GM18861 (cell line): ENCODE data around the gene RNF220.
"Not testable (repeated sequence)": the region's sequence is repeated elsewhere in the genome, so short reads cannot be mapped to it uniquely, and the experiment has no call there.

ENCODE experiments used
- ATAC-seq: cut with Tn5 transposase; IDR thresholded peaks from one replicate; pipeline ENCODE4 v1.9.1; 2021; ENCODE audit not compliant: unreplicated experiment

The RNF220 gene

DNA sequence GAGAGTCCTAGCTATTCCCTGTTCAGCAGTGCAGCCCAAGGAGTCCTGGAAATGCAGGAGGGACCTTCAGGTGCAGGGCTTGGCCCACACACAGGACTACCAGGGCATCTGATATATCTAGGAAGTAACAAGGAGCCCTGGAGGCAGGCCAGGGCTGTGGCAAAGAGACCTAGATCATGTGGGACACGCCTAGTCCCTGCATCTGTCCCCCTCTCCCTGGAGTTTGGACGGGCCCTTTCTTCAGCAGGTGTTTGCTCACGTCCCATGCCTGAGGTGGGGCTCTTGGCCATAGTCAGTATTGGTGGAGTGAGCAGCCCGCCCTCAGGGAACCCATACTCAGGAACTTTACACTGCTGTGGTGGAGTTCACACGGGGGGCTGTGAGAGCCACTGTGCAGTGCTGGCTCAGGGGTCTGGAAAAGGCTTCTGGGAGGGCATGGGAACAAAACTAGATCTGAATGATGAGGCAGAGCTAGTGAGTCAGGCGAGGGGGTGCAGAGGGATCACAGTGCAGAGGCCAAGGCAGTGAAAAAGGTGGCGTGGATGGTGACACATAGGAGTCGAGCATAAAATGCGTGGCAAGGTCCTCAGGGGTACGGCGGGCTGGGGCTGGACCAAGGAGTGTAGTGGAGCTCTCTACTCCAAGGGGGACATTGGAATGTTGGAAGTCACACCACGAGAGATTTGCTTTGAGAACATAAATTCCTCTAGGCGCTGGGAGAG is 243.6 kb downstream of the RNF220 start:
- no peak for ATAC-seq

- no peak for ATAC-seq
Measured at GRCh38 chr1:44649788-44650158, 244.7 kb downstream of the RNF220 start.

DNA sequence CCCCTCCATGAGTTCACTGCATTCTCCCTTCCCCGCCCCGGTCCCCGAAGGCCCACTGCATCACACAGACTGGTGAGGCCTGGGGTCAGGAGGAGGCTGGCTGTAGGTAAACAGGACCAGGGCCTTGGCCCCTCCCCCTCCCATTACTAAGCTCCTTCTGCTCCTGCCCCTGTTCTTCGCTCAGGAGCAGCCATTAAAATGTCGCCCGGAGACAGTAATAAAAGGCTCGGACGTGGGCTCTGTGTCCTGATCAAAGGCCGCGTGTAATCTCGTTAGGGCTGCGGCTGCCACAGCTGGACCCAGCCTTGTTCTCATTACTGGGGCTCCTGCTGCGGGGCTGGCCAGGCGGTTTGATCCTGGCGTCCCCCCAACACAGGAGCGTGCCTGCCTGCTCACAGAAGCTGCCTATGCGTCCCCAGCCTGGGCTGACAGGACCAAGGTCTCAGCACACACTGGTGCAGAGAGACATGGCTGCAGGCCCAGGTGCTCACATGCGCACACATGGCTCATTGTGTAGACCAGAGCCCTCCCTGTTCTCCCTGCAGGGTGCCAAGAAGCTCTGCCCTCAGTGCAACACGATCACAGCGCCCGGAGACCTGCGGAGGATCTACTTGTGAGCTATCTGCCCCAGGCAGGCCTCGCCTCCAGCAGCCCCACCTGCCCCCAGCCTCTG is 245.2 kb downstream of the RNF220 start:
- ATAC-seq = no peak

DNA sequence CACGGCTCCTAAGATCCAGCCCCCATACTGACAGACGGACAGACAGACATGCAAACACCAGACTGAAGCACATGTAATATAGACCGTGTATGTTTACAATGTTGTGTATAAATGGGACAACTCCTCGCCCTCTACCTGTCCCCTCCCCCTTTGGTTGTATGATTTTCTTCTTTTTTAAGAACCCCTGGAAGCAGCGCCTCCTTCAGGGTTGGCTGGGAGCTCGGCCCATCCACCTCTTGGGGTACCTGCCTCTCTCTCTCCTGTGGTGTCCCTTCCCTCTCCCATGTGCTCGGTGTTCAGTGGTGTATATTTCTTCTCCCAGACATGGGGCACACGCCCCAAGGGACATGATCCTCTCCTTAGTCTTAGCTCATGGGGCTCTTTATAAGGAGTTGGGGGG is 246.0 kb downstream of the RNF220 start:
- ATAC-seq = no peak

GRCh38 chr1:44652445-44653106 is 247.5 kb downstream of the RNF220 start:
- no peak for ATAC-seq

GRCh38 chr1:44653107-44653964 is 248.3 kb downstream of the RNF220 start:
- ATAC-seq = no peak

DNA sequence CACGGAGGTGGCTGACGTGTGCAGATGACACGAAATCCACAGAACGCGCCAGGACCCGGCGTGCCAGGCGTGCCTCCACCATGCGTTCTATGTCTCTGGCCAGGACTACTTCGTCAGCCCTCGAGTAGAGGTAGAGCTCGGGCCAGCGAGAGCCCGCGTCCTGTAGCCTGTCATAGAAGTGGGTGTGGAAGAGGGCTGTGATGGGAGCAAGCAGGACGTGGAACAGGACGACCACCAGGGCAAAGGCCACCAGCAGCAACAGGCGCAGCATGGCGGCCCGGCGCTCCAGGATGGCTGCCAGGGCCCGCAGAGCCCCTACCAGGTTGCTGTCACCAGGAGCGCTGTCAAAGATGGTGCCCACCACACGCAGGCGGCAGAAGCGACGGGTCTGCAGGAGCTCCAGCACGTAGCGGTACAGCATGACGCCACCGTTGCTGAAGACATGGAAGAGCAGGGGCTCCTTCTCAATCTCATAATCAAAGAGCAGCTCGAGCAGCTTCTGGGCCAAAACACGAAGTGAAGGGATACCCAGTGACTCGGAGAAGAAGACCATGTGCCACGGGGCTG is 249.6 kb downstream of the RNF220 start:
- ATAC-seq = no peak

DNA sequence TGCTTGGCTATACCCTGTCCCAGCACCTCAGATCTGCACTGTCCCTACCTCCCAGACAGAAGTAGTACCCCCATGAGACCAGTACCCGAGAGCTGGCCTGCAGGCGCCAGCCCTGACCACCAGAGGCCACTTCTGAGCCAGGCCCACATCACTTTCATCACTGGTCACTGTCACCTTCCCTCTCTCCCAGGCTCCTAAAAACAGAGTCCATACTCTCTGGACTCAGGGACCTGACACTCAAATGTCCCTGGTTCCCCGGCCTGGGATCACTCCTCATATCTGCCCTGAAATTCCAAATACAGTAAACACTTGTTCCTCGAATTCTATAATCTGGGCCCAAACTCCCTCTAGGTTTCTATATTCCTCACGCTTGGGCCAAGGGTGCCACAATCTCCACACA is 250.6 kb downstream of the RNF220 start:
- ATAC-seq = no peak

GRCh38 chr1:44659566-44659965 is 254.5 kb downstream of the RNF220 start:
- no peak for ATAC-seq

- ATAC-seq = no peak
Measured at GRCh38 chr1:44660176-44660575, 255.1 kb downstream of the RNF220 start.

DNA sequence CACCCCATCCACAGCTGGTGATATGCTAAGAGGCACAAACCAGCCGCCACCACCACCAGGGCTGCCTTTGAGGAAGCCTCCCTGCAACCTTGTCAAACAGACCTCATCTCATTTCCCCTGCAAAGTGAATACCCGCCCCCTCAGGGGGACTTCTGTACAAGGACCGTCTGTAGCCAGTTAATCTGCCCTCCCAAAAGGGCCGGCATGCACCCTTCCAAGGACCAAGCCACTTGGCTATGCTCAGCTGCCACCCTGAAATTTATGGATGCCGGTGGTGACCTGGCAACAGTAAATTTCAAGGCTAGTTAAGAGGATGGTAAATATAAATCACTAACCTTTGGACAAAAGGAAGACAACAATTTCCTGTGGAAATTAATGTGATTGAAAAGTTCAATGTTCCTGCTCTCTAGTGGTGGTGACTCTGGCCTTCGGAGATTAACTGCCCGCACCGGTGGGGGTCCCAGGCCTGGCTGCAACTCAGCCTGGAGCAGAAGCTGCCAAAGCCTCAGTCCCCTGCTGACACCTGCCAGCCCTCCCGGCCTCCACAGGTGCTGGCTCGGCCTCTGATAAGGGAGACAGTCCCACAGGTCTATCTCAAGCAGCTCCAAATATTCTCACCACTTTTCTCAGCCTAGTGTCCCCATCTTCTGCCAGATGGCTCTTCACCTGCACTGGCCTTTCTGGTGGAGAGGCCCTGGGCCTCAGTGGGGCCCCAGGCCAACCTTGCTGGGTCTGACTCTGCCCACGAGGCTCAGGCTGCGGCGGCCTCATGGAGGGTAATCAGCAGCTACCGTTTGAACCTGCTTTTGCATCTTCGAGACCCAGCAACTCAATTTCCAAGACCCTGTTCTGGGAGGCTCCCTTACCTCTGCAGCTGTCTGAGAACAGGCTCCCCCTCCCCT is 257.0 kb downstream of the RNF220 start:
- ATAC-seq = no peak

- ATAC-seq = no peak
Measured at GRCh38 chr1:44662683-44663030, 257.6 kb downstream of the RNF220 start.

GRCh38 chr1:44663417-44663816 is 258.4 kb downstream of the RNF220 start:
- ATAC-seq = no peak

GRCh38 chr1:44664730-44665370 is 259.8 kb downstream of the RNF220 start:
- ATAC-seq = no peak

- not testable (repeated sequence) for ATAC-seq
Measured at GRCh38 chr1:44666719-44667118, 261.7 kb downstream of the RNF220 start.

GRCh38 chr1:44670751-44671640 is 265.9 kb downstream of the RNF220 start:
- no peak for ATAC-seq

- ATAC-seq = no peak
Measured at GRCh38 chr1:44672254-44672955, 267.4 kb downstream of the RNF220 start.
